ENCODE data around the gene CPNE2.
"Not testable (repeated sequence)": the region's sequence is repeated elsewhere in the genome, so short reads cannot be mapped to it uniquely, and the experiment has no call there.

The CPNE2 gene

GRCh38 chr16:57070424-57070823, 22.0 kb upstream of the CPNE2 start:
- no peak for DNase-seq

- DNase-seq, result not testable (repeated sequence)
Observed at GRCh38 chr16:57071081-57071732, 21.2 kb upstream of the CPNE2 start.

GRCh38 chr16:57071831-57072582, 20.4 kb upstream of the CPNE2 start:
- peak; percentile 2 for DNase-seq

GRCh38 chr16:57072616-57073275, 19.6 kb upstream of the CPNE2 start:
- no peak for DNase-seq

- DNase-seq, result no peak
Observed at GRCh38 chr16:57077714-57078113, 14.7 kb upstream of the CPNE2 start.

GRCh38 chr16:57081744-57082143, 10.6 kb upstream of the CPNE2 start:
- no peak for DNase-seq

- DNase-seq, result no peak
Observed at GRCh38 chr16:57082664-57083063, 9.7 kb upstream of the CPNE2 start.

- no peak for DNase-seq
Observed at GRCh38 chr16:57083485-57084126, 8.8 kb upstream of the CPNE2 start.

- DNase-seq, result peak; percentile 32
Observed at GRCh38 chr16:57084257-57084770, 8.1 kb upstream of the CPNE2 start.

GRCh38 chr16:57084996-57085395, 7.4 kb upstream of the CPNE2 start:
- DNase-seq, result no peak

- DNase-seq, result no peak
Observed at GRCh38 chr16:57087003-57087402, 5.4 kb upstream of the CPNE2 start.

- DNase-seq, result no peak
Observed at GRCh38 chr16:57089406-57089805, 3.0 kb upstream of the CPNE2 start.

GRCh38 chr16:57091200-57091974, 996 bp upstream of the CPNE2 start:
- DNase-seq, result peak; percentile 9

GRCh38 chr16:57092786-57093411, 516 bp downstream of the CPNE2 start:
- no peak for DNase-seq

GRCh38 chr16:57093666-57094564, 1.5 kb downstream of the CPNE2 start:
- DNase-seq, result no peak

GRCh38 chr16:57094911-57095310, 2.5 kb downstream of the CPNE2 start:
- no peak for DNase-seq

- DNase-seq, result no peak
Observed at GRCh38 chr16:57096192-57096591, 3.8 kb downstream of the CPNE2 start.

- DNase-seq, result no peak
Observed at GRCh38 chr16:57096793-57097192, 4.4 kb downstream of the CPNE2 start.

GRCh38 chr16:57098188-57098841, 5.9 kb downstream of the CPNE2 start:
- no peak for DNase-seq

GRCh38 chr16:57099965-57100364, 7.6 kb downstream of the CPNE2 start:
- DNase-seq, result not testable (repeated sequence)
